ENCODE measurements around the gene FGF7. TPM values are rescaled to one million over a fixed set of nuclear protein-coding genes. Genes with fewer than 3 reads are reported as not detected.
"Not testable (repeated sequence)": the region's sequence is repeated elsewhere in the genome, so short reads cannot be mapped to it uniquely, and the experiment has no call there.

Gene FGF7
- total RNA-seq, 1 experiment from 2014 or later = 1.1 TPM

GRCh38 chr15:49492830-49493229 is 69.8 kb downstream of the FGF7 start:
- DNase-seq (ENCODE audit: low read depth) = peak; percentile 30

- DNase-seq (ENCODE audit: low read depth) = peak; percentile 2
These were observed 71.8 kb downstream of the FGF7 start for GRCh38 chr15:49494842-49495241.

- peak; percentile 31 for DNase-seq (ENCODE audit: low read depth)
These were observed 73.1 kb downstream of the FGF7 start for GRCh38 chr15:49495993-49496753.

GRCh38 chr15:49501586-49501985 is 78.5 kb downstream of the FGF7 start:
- no peak for DNase-seq (ENCODE audit: low read depth)

GRCh38 chr15:49506341-49506740 is 83.3 kb downstream of the FGF7 start:
- DNase-seq (ENCODE audit: low read depth) = no peak

- DNase-seq (ENCODE audit: low read depth) = no peak
These were observed 84.2 kb downstream of the FGF7 start for GRCh38 chr15:49507261-49507660.

- DNase-seq (ENCODE audit: low read depth) = not testable (repeated sequence)
These were observed 89.7 kb downstream of the FGF7 start for GRCh38 chr15:49512739-49513138.

- DNase-seq (ENCODE audit: low read depth) = no peak
These were observed 98.8 kb downstream of the FGF7 start for GRCh38 chr15:49521802-49522201.

- peak; percentile 7 for DNase-seq (ENCODE audit: low read depth)
These were observed 105.2 kb downstream of the FGF7 start for GRCh38 chr15:49528289-49528688.

- DNase-seq (ENCODE audit: low read depth) = peak; percentile 12
These were observed 107.0 kb downstream of the FGF7 start for GRCh38 chr15:49530092-49530491.

Other genes with a start within 250 kb of the FGF7 start
- gene FAM227B, start 197.6 kb downstream of the FGF7 start, total RNA-seq (2014; rRNA removed; shearing (Covaris generic)) = 6.5 and 9.3 TPM in 2 replicates
- gene DTWD1, start 197.8 kb downstream of the FGF7 start, total RNA-seq (2014; rRNA removed; shearing (Covaris generic)) = 28.2 and 34.3 TPM in 2 replicates

All from M059J (cell line).